ENCODE data around the gene CACNA2D4. TPM values are rescaled to one million over a fixed set of nuclear protein-coding genes. Genes with fewer than 3 reads are reported as not detected.

Gene CACNA2D4
- total RNA-seq, 1 experiment from 2014 or later: 1.7 TPM

GRCh38 chr12:1822699-1823098, 95.8 kb downstream of the CACNA2D4 start:
- CTCF ChIA-PET: no interaction called here
- no peak overlapping the region for H3K4me2 ChIP-seq (ENCODE audit: low read length)
- RAD21 ChIA-PET (ENCODE audit: low non-redundant PET in 1 of 2, low total read pairs in 2 of 2, uncharacterized antibody in 2 of 2, unreplicated experiment in 2 of 2): no interaction called here

More at GRCh38 chr12:1822699-1823098, 95.8 kb downstream of the CACNA2D4 start:
- Histone ChIP-seq H3K27me3 (ENCODE audit: insufficient read depth, low read length) (peaks cover 6% of the 10 kb centered on the region; the same call in 1 of the 2 replicates), H2AFZ (ENCODE audit: low read depth, low read length, poor library complexity, severe bottlenecking) (no peak overlapping the region), H3K36me3 (ENCODE audit: control insufficient read depth in 1 of 2, insufficient read depth in 2 of 2, low read length in 2 of 2) (no peaks in the 10 kb centered on the region), H3K9me3 (ENCODE audit: control insufficient read depth in 1 of 2, insufficient read depth in 1 of 2, low read depth in 1 of 2, low read length in 2 of 2) (no peaks in the 10 kb centered on the region), H3K27ac (ENCODE audit: low read depth, low read length) (no peak overlapping the region), H3K79me2 (ENCODE audit: insufficient read depth, low read length) (no peaks in the 10 kb centered on the region), H4K20me1 (ENCODE audit: insufficient read depth) (no peaks in the 10 kb centered on the region), H3K4me1 (ENCODE audit: control insufficient read depth in 1 of 2, insufficient read depth in 2 of 2, low read length in 2 of 2) (no peaks in the 10 kb centered on the region), H3K9me2 (ENCODE audit: insufficient read depth) (no peaks in the 10 kb centered on the region), H3K4me3 (replicated peaks in 1 of 2; ENCODE audit: low read depth in 1 of 2, low read length in 2 of 2) (no peak overlapping the region), H3K9ac (ENCODE audit: low read length) (no peak overlapping the region)
- DNase-seq (ENCODE audit: low read depth, low spot score) (no peak), ATAC-seq (no peak)
- intact Hi-C loops (cut with micrococcal nuclease): no loop called here
- TF ChIP-seq, protein P1, sequence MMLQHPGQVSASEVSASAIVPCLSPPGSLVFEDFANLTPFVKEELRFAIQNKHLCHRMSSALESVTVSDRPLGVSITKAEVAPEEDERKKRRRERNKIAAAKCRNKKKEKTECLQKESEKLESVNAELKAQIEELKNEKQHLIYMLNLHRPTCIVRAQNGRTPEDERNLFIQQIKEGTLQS (IDR thresholded peaks at IDR 0.05): no peak
- TF ChIP-seq EGR1 (IDR thresholded peaks at IDR 0.05; ENCODE audit: low read depth) (no peak), POLR2AphosphoS5 (IDR thresholded peaks at IDR 0.05; ENCODE audit: low read depth, low read length) (no peak), CTCF (IDR thresholded peaks at IDR 0.05 in 2 of 3, conservative IDR thresholded peaks at IDR 0.05 in 1 of 3; ENCODE audit: borderline replicate concordance in 1 of 3, insufficient read depth in 1 of 3, low read depth in 2 of 3, low read length in 2 of 3) (no peak), JUND (IDR thresholded peaks at IDR 0.05) (no peak), SIN3A (IDR thresholded peaks at IDR 0.05; ENCODE audit: low read depth) (no peak), ELF1 (IDR thresholded peaks at IDR 0.05; ENCODE audit: borderline replicate concordance, low read depth) (no peak), YY1 (IDR thresholded peaks at IDR 0.05; ENCODE audit: extremely low read depth, insufficient replicate concordance, low read depth, low read length) (no peak), FOSL1 (IDR thresholded peaks at IDR 0.05; ENCODE audit: low read depth) (no peak), POLR2A (IDR thresholded peaks at IDR 0.05; ENCODE audit: borderline replicate concordance, extremely low read depth, insufficient read depth, insufficient read length) (no peak), TCF7L2 (IDR thresholded peaks at IDR 0.05; ENCODE audit: borderline replicate concordance, extremely low read depth, insufficient read depth, insufficient read length) (no peak), EZH2phosphoT487 (IDR thresholded peaks at IDR 0.05; ENCODE audit: borderline replicate concordance) (no peak), SP1 (IDR thresholded peaks at IDR 0.05; ENCODE audit: low read depth) (no peak), CBX3 (IDR thresholded peaks at IDR 0.05; ENCODE audit: low read depth) (no peak), SRF (IDR thresholded peaks at IDR 0.05; ENCODE audit: low read depth) (no peak)
- no TSS peak for BruUV-seq (replicated peaks)
- POLR2A ChIA-PET: no interaction called here
